GM12865 (cell line): ENCODE data around the gene FANCC.

Experiments
- DNase-seq: peaks from one replicate; pipeline ENCODE4 v3.0.0; 2010; ENCODE audit warnings: low read depth
- H3K4me3 ChIP-seq: 2 replicates; pipeline ENCODE4 v1.5.1; 2011; ENCODE audit warnings: mild to moderate bottlenecking, low read depth, low read length, control low read depth
- CTCF ChIP-seq: IDR thresholded peaks from 2 replicates; pipeline ENCODE4 v1.5.1; 2011; ENCODE audit warnings: low read length, control low read depth, low read depth, inconsistent platforms; ENCODE audit not compliant: insufficient read depth; ENCODE audit errors: missing control alignments

The FANCC gene

GRCh38 chr9:95090871-95091577, 226.5 kb downstream of the FANCC start:
- TF ChIP-seq CTCF: no peak
- no peak overlapping the region for H3K4me3 ChIP-seq
- no peak for DNase-seq

GRCh38 chr9:95090023-95090791, 227.3 kb downstream of the FANCC start:
- H3K4me3 ChIP-seq: no peak overlapping the region
- no peak for TF ChIP-seq CTCF
- no peak for DNase-seq

GRCh38 chr9:95089257-95090022, 228.1 kb downstream of the FANCC start:
- DNase-seq: no peak
- no peak overlapping the region for H3K4me3 ChIP-seq
- no peak for TF ChIP-seq CTCF

GRCh38 chr9:95088421-95089161, 228.9 kb downstream of the FANCC start:
- H3K4me3 ChIP-seq: no peak overlapping the region
- TF ChIP-seq CTCF: no peak
- no peak for DNase-seq

GRCh38 chr9:95087659-95088242, 229.8 kb downstream of the FANCC start:
- TF ChIP-seq CTCF: no peak
- no peak overlapping the region for H3K4me3 ChIP-seq
- DNase-seq: peak; percentile 15

- DNase-seq: no peak
- no peak overlapping the region for H3K4me3 ChIP-seq
- TF ChIP-seq CTCF: no peak
Measured at GRCh38 chr9:95086564-95086955, 230.9 kb downstream of the FANCC start.
